Embryonic facial prominence (tissue), 1 donor: ENCODE measurements around the gene GRID1.

ENCODE experiments used
- DNase-seq: peaks from one replicate; pipeline ENCODE4 v3.0.0-alpha.2; 2016; ENCODE audit errors: extremely low spot score

Gene GRID1

GRCh38 chr10:85826377-85826776 lies 540.2 kb downstream of the GRID1 start:
- DNase-seq = no peak

DNA sequence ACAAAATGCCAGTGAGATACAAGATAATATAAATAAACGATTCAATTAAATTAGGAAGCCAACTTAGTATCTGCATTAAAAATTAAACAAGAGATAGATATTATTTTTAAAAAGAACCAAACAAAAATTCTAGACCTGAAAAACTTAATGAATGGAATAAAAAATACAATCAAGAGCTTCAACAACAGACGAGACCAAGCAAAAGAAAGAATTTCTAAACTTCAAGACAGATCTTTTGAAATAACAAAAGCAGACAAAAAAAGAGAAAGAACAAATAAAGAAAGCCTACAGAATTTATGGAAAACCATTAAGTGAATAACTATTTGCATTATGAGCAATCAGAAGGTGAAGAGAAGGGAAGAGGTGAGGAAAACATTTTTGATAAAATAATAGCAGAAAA lies 555.2 kb downstream of the GRID1 start:
- no peak for DNase-seq

- DNase-seq = no peak
These were observed 555.9 kb downstream of the GRID1 start for GRCh38 chr10:85810674-85811073.

GRCh38 chr10:85795460-85795859 lies 571.1 kb downstream of the GRID1 start:
- DNase-seq = no peak

DNA sequence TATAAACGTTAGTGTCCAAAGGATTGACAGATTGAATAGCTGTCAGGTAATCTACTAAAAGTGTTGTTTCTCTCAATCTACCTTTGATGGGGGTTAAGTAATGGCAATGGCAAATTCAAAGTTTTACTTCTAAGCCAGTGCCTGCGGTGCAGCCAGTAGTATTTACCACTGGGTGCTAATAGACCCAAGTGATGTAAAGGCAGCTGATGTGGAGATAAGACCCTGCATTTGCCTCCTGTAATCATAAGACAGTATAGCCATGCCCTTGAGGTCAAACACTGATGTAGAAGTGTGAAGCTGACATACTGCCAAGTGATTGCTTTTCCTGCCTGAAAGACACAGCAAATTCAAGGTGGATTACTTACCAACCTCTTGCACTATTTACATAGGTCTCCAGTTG lies 572.0 kb downstream of the GRID1 start:
- no peak for DNase-seq

DNA sequence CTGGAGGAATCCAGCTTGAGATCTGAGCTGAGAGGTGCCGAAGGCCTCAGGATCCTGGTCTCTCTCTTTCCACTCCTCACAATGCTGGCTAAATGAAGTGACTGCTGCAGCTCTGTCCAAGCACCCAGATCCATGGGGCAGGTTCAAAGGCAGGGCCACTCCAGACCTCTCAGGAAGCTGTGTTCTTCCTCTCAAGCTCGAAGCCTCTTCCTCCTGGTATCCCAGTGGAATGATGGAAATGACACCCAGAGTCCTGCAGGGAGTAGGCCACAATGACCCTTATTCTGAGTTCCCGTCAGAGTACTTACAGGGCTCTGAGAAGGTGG lies 574.1 kb downstream of the GRID1 start:
- no peak for DNase-seq

DNA sequence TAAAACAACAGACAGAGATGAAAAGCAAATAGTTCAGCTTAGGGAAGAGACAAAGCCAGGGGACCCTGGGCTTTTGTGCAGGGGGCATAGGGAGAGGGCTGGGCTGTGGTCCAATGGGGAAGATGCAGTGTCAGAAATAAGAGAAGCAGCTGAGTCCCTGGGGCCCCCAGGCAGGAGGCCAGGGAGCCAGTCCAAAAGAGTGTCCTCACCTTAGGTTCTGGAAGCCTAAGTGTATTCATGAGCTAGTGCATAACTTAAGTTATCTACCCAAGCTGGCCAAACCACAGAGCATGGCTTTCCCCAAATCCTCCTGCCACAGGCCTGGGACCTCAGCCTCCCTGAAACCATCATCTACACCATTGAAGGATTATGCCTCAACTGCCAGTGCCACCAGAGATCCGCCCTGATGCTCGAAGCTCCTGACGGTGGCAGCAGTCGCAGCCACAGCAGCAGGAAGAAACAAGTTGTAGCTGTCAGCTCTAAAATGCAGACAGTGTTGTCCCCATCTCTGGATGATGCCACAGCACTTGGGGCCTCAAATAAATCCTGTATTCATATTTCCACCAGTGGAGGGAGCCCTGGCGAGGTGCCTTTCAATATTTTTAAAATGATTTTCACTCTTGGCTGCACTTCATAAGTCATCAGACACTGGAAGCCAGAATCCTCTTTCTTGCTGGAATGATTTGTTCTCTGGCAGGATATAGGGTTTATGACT lies 574.6 kb downstream of the GRID1 start:
- DNase-seq = no peak

- no peak for DNase-seq
These were observed 576.4 kb downstream of the GRID1 start for GRCh38 chr10:85789982-85790789.

- DNase-seq = no peak
These were observed 577.5 kb downstream of the GRID1 start for GRCh38 chr10:85789125-85789524.

GRCh38 chr10:85788570-85788969 lies 578.0 kb downstream of the GRID1 start:
- no peak for DNase-seq

GRCh38 chr10:85787881-85788280 lies 578.7 kb downstream of the GRID1 start:
- DNase-seq = no peak

DNA sequence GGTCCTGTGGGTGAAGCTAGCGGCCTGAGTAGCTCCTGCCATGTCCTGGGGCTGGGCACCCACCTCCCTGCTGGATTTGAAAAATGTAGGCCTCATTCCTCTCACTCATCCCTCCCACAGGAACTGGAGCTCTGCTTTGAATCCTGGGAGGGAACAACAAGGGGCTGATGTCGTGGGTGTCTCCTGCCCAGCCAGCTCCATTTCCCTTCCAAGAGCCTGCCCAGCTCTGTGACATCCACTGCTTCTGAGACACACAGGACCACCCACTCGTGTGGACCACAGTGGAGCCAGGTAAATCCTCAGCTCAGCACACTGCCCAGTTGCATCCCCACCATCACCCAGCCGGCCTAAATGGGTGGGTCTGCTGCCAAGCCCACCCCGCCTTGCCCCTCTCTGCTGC lies 579.2 kb downstream of the GRID1 start:
- no peak for DNase-seq

- DNase-seq = no peak
These were observed 580.1 kb downstream of the GRID1 start for GRCh38 chr10:85786401-85786899.

GRCh38 chr10:85784792-85785191 lies 581.8 kb downstream of the GRID1 start:
- DNase-seq = no peak

DNA sequence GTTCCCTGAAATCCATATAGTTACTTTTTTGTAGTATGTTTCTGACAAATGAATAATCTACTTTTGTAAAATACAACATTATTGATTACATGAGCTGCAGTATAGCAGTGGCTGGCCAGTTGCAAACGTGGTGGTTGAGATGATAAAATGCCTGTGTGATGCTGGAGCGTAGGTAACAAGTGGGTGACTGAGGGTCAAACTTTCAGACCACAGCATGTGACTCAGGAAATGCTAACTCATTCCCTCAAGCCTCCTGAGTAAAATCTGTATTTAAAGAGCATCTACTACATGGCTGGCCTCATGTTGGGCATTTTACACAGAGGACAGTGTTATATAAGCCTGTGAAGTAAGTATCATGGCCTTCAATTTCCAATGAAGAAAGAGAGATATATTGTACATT lies 585.2 kb downstream of the GRID1 start:
- no peak for DNase-seq

DNA sequence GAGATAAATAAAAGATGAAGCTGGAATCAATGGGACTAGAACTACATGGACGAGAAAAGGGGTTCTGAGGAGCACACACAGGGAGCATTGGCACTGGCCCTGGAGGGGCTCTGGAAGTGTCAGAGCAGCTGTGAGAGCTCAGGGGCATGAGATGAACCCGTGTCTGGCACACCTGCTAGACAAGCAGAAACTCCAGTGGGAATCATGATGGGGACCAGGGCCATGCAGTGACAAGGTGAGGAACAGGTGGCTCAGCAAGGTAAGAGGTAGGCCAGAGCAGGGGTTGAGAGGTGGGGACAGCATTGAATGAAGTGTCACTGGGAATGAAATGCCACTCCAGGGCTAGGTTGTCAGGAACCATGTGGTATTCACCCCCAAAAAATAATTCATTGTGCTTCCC lies 588.5 kb downstream of the GRID1 start:
- DNase-seq = no peak

GRCh38 chr10:85767891-85768290 lies 598.7 kb downstream of the GRID1 start:
- DNase-seq = no peak

DNA sequence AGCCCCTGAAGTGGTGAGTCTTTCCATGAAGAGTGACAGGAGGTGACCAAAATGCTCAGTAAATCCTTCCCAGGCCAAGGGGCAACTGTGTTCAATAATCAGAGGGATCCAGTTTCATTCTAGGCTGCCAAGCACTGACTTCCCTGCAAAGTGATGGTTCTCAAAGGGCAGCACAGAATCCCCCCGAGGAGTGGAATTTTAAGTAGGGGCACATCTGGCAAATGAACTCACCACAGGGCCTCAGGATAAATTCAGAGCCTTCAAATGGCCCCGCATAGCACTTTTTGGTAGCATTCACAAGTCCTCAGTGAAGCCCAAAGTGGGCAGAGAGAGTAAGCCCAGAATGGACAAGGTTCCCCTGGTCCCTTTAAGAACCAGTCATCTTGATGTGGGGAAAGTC lies 602.5 kb downstream of the GRID1 start:
- no peak for DNase-seq

DNA sequence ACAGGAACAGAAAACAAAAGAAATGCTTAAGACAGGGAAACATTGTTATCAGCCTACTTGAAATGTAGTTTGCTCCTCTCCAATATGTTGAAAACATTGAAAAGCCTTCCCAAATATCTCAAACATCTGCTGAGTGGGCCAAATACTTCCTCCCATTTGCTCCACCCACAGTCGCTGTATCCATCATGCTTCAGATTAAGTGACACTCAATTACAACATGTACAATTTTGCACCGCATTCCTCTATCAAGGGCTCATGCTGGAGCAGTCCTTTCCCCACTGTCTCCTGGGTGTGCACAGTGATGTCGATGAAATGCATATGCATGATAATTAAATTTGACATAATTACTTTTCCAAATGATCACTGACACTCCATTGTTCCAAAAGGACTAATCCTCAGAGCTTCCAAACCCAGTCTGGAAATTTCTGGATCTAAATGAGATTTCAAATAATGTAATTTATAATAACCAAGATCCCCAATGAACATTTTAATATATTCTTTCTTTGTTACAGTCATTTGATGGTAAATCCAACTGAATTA lies 604.6 kb downstream of the GRID1 start:
- DNase-seq = no peak

GRCh38 chr10:85741626-85742300 lies 624.8 kb downstream of the GRID1 start:
- DNase-seq = no peak

GRCh38 chr10:85735997-85736396 lies 630.6 kb downstream of the GRID1 start:
- DNase-seq = no peak

DNA sequence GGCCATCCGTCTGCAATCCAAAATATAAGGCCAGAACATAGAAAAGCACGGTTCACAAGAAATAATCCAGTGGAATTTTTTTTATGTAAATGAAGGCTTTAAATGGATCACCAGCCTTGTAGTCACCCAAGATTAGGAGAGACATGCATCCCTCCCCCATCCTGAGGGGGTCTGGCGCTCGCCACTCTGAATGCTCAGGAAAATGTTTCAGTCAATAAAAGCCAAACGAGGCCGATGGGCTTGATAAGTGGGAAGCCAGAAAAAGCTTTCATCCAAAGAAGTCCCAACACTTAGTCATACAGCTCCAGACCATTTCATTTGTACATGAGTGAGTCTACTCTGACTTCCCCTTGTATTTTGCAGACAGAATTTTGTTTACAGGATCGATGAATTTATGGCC lies 631.8 kb downstream of the GRID1 start:
- no peak for DNase-seq
